HTERT RPE-1 (cell line): Measurements from ENCODE around the gene INPP5B.
"Not testable (repeated sequence)": the region's sequence is repeated elsewhere in the genome, so short reads cannot be mapped to it uniquely, and the experiment has no call there.

ENCODE experiments used
- in situ Hi-C: fragments of 300-500 bp; cut with MboI; formaldehyde crosslinking; loops from 4 replicates; pipeline ENCODE4 v1.14.3; 2020; ENCODE audit warnings: low sequenced_read_pairs

Gene INPP5B

GRCh38 chr1:37915476-37916093 is 31.3 kb downstream of the INPP5B start:
- in situ Hi-C loops = no loop called here

GRCh38 chr1:37914719-37915475 is 32.0 kb downstream of the INPP5B start:
- in situ Hi-C loops = no loop called here

- in situ Hi-C loops = not testable (repeated sequence)
These were observed 35.4 kb downstream of the INPP5B start for GRCh38 chr1:37911478-37911877.

- in situ Hi-C loops = not testable (repeated sequence)
These were observed 36.0 kb downstream of the INPP5B start for GRCh38 chr1:37910886-37911285.

DNA sequence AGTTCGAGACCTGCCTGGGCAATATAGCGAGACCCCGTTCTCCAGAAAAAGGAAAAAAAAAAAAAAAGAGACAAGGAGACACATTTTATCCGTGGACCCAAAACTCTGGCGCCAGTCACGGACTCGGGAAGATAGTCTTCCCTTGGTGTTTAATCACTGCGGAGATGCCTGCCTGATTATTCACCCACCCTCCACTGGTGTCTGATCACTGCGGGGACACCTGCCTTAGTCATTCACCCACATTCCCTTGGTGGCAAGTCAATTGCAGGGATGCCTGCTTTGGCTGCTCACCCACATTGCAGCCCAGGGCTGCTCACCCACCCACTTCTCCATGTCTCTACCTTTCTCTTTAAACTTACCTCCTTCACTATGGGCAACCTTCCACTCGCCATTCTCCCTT is 38.3 kb downstream of the INPP5B start:
- in situ Hi-C loops = not testable (repeated sequence)

DNA sequence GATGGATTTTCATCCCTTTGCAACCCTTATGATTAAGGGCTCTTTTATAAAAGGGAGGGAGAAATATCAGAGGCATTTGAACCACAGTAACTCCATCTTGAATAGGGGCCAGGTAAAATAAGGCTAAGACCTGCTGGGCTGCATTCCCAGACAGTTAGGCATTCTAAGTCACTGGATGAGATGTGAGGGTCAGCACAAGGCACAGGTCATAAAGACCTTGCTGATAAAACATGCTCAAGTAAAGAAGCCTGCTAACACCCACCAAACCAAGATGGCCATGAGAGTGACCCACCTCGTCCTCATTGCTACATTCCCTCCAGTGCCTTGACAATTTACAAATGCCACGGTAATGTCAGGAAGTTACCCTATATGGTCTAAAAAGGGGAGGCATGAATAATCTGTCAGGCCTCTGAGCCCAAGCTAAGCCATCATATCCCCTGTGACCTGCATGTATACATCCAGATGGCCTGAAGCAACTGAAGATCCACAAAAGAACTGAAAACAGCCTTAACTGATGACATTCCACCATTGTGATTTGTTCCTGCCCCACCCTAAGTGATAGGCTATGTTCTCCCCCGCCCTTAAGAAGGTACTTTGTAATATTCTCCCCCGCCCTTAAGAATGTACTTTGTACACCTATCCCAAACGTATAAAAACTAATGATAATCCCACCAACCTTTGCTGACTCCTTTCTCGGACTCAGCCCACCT is 39.3 kb downstream of the INPP5B start:
- in situ Hi-C loops = not testable (repeated sequence)

GRCh38 chr1:37906591-37906990 is 40.3 kb downstream of the INPP5B start:
- in situ Hi-C loops = not testable (repeated sequence)

- in situ Hi-C loops = no loop called here
These were observed 41.1 kb downstream of the INPP5B start for GRCh38 chr1:37905727-37906126.

- in situ Hi-C loops = not testable (repeated sequence)
These were observed 42.9 kb downstream of the INPP5B start for GRCh38 chr1:37903921-37904320.

DNA sequence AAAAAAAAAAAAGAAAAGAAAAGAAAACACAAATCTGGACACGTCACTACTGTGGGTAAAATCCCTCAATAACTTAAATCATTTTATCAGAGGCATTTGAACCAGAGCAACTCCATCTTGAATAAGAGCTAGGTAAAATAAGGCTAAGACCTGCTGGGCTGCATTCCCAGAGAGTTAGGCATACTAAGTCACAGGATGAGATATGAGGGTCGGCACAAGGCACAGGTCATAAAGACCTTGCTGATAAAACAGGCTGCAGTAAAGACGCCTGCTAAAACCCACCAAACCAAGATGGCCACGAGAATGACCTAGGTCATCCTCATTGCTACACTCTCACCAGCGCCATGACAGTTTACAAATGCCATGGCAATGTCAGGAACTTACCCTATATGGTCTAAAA is 43.9 kb downstream of the INPP5B start:
- in situ Hi-C loops = no loop called here

GRCh38 chr1:37901893-37902225 is 45.0 kb downstream of the INPP5B start:
- in situ Hi-C loops = no loop called here

GRCh38 chr1:37901191-37901892 is 45.5 kb downstream of the INPP5B start:
- in situ Hi-C loops = no loop called here

DNA sequence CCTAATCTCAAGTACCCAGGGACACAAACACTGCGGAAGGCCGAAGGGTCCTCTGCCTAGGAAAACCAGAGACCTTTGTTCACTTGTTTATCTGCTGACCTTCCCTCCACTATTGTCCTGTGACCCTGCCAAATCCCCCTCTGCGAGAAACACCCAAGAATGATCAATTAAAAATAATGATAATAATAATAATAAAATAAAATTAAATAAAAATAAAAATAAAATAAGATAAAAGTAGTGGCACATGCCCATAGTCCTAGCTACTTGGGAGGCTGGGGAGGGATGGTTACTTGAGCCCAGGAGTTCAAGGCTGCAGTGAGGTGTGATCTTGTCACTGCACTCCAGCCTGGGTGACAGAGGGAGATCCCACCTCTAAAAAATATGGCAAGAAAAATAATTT is 49.3 kb downstream of the INPP5B start:
- in situ Hi-C loops = not testable (repeated sequence)

GRCh38 chr1:37893673-37894072 is 53.2 kb downstream of the INPP5B start:
- in situ Hi-C loops = no loop called here

DNA sequence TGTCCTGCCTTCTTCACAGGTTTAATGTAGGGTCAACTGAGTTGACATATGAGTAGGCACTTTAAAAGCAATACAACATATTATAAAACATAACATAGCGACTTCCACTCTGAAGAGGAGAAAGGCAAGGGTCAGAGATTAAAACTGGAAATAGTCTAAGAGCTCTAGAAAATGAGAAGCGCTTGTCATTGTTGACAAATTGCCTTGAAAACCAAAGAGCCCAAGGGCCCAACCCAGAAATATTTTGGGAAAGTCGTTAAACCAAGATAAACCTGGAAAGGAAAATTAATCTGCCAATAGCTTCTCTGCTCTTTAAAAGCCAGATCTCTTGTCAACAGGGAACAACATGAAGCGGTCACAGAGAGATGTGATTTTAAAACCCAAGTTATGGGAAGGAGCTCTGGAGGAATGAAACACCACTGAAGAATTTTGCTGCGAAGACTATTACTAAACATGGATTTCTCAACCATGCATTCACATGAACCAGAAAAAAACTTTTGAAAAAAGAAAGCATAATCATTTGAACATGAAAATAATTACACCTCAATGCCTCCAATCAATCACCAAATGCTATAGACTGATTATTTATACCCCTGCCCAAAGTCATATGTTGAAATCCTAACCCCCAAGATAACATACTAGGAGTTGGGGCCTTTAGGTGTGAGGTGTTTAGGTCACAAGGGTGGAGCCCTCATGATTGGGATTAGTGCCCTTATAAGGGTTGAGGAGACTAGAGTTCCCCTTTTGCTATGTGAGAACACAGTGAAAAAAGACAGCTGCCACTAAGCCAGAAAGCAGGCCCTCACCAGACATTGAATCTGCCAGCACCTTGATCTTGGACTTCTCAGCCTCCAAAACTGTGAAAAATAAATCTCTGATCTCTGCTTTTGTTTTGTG is 54.5 kb downstream of the INPP5B start:
- in situ Hi-C loops = no loop called here

GRCh38 chr1:37890378-37891014 is 56.4 kb downstream of the INPP5B start:
- in situ Hi-C loops = no loop called here

DNA sequence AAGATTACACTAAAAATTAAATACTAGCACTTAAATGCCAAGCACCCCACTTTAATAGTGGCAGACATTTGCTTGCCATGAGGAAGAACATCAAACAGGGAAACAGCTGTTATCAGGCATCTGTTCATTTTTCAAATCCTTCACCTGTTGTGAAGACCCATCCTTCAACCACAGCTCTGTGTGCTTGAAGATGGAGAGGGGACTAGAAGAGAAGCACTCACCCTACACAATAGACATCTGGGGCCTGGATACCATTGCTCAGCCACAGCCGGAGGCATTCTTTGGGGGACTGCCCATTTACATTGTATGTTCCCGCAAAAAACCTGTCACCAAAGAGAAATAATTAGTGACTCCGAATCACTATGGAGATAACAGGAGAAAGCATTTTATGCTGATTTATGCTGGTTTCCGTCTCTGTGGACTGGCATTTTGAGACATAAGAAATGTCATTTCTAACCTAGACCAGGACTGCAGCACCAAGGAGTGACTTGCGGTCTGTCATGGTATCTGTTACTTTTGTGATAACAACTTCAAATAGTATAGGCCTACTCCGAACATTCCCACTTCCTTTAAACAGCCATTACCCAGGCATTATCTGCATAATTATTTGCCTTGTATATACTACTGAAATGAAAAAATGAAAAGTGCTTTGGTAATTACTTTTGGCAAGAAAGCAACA is 58.7 kb downstream of the INPP5B start:
- in situ Hi-C loops = no loop called here

DNA sequence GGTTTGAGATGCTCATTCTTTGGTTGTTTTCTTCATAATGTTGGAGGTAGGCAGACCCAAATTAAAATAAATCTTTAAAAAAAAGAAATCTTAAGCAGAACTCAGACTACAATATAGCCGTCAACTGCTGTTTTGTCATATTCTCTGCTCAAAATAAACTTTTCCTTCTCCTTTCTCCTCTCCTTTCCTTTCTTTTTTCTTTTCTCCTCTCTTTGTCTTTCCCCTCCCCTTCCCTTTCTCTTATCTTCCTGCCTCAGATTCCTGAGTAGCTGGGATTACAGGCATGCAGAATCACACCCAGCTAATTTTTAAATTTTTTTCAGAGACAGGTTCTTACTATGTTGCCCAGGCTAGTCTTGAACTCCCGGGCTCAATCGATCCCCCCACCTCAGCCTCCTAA is 62.7 kb downstream of the INPP5B start:
- in situ Hi-C loops = no loop called here

- in situ Hi-C loops = no loop called here
These were observed 63.2 kb downstream of the INPP5B start for GRCh38 chr1:37883671-37884070.
